ENCODE measurements around the gene ACTG2. TPM values are rescaled to one million over a fixed set of nuclear protein-coding genes. Genes with fewer than 3 reads are reported as not detected.

The ACTG2 gene
- total RNA-seq (1.3 TPM), polyA plus RNA-seq (ENCODE audit: insufficient read depth in 1 of 8, insufficient read length in 8 of 8, low replicate concordance in 1 of 8) (10 to 100 TPM in 4 of 8 donors, 1 to 10 TPM in 4; 5.2 to 38.2 (median 10.9) TPM)
- long read RNA-seq, donor 1, result 0 reads
- long read RNA-seq, donor 2, partial matches to known transcripts, result 0 of 1 reads
- long read RNA-seq, donor 2, other reads (novel, unspliced or antisense), result 0 of 1 reads
- long read RNA-seq, donor 3, partial matches to known transcripts, result 0 of 1 reads
- long read RNA-seq, donor 3, other reads (novel, unspliced or antisense), result 0 of 1 reads
- long read RNA-seq, donor 4, partial matches to known transcripts, result 0 of 1 reads
- long read RNA-seq, donor 4, other reads (novel, unspliced or antisense), result 0 of 1 reads
- long read RNA-seq, donor 5, partial matches to known transcripts, result 0 of 3 reads
- long read RNA-seq, donor 5, other reads (novel, unspliced or antisense), result 0 of 3 reads
- long read RNA-seq, donor 6, result 0 reads
- long read RNA-seq, donor 7, result 0 reads
- long read RNA-seq, donor 8, partial matches to known transcripts, result 0 of 4 reads
- long read RNA-seq, donor 8, other reads (novel, unspliced or antisense), result 0 of 4 reads
- long read RNA-seq, donor 9, transcript ACTG2-201 (9 exons, 1,530 nt), result major isoform, 5 of 6 reads
- long read RNA-seq, donor 9, partial matches to known transcripts, result 0 of 6 reads
- long read RNA-seq, donor 9, other reads (novel, unspliced or antisense), result 0 of 6 reads
- long read RNA-seq, donor 10, partial matches to known transcripts, result 0 of 3 reads
- long read RNA-seq, donor 10, other reads (novel, unspliced or antisense), result 0 of 3 reads
- long read RNA-seq, donor 11, partial matches to known transcripts, result 0 of 4 reads
- long read RNA-seq, donor 11, other reads (novel, unspliced or antisense), result 0 of 4 reads

DNA sequence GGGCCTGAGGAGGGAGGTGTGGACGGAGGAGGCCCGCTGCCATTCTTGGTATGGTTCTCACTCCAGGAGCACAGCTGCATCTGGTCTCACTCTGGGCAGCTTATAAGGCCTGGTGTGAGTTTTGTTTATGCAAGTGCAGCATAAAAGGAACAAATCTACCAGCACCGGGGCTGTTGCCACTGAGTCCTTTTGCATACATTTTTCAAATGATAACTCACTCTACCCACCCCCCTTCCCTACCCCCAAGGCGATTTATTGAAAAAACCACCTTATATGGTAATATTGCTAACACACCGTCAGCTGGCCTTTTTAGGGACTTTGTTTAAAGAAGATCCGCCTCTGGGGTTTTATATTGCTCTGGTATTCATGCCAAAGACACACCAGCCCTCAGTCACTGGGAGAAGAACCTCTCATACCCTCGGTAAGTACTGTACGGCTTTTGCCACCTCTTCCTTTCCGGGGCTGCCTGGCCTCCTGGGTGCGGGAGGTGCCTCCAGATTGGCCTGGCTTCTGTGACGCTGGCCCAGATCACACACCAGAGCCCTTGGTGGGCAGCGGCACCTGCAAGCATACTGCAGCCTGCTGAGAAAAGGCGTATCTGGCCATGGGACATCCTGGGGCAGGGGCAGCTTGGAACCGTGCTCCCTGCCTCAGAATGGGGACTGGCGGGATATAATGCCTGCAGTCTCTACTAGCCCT, at the start of gene ACTG2:
Gene ACTG2 (plus strand): TSS at position 378 of the 699 bp plus-strand sequence. CDS start 8,304 bp downstream, outside the sequence.
- Histone ChIP-seq H3K4me1 (ENCODE audit: control insufficient read depth, insufficient read depth, low read length) (peaks cover 6% of the 10 kb centered on the region), H3K4me3 (ENCODE audit: low read length) (no peak within 1 kb of the TSS), H3K36me3 (ENCODE audit: control insufficient read depth, insufficient read depth, low read length) (no peaks in the 10 kb centered on the region), H3K9me3 (replicated peaks; ENCODE audit: control insufficient read depth, low read depth, low read length) (no peaks in the 10 kb centered on the region), H3K27me3 (ENCODE audit: control insufficient read depth, insufficient read depth, low read length) (no peaks in the 10 kb centered on the region), H3K27ac (ENCODE audit: low read length) (no peak within 1 kb of the TSS)
- DNase-seq, result no peak
- 54% methylated on average over 12 of the region's 15 CpGs for WGBS (ENCODE audit: insufficient coverage)

DNA sequence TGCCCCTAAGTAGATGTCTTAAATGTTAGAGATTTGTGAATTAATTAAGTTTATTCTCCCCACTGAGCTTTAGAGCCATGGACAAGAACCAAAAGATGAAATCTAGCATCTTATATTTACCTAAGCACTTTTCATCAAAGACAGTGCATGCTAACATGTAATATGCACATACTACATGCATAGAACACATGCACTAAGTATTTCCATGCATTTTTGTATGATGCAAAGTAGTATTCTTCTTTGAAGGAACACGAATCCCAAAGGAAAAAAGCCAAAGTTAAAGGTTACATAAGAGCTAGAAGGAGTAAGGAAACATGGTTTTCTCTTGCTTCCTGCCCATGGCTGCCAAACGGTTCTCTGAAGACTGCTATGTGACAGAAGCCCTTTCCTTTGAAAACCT, 48.7 kb upstream of the ACTG2 start:
- H3K27me3 ChIP-seq (ENCODE audit: control insufficient read depth, insufficient read depth, low read length), result no peaks in the 10 kb centered on the region
- WGBS (ENCODE audit: insufficient coverage), result 68% methylated on average over 2 of the region's 2 CpGs
- no peaks in the 10 kb centered on the region for H3K9me3 ChIP-seq (replicated peaks; ENCODE audit: control insufficient read depth, low read depth, low read length)
- H3K36me3 ChIP-seq (ENCODE audit: control insufficient read depth, insufficient read depth, low read length), result peaks cover 47% of the 10 kb centered on the region
- H3K4me3 ChIP-seq (ENCODE audit: low read length), result no peak overlapping the region
- H3K4me1 ChIP-seq (ENCODE audit: control insufficient read depth, insufficient read depth, low read length), result no peaks in the 10 kb centered on the region
- no peak for DNase-seq
- no peak overlapping the region for H3K27ac ChIP-seq (ENCODE audit: low read length)

DNA sequence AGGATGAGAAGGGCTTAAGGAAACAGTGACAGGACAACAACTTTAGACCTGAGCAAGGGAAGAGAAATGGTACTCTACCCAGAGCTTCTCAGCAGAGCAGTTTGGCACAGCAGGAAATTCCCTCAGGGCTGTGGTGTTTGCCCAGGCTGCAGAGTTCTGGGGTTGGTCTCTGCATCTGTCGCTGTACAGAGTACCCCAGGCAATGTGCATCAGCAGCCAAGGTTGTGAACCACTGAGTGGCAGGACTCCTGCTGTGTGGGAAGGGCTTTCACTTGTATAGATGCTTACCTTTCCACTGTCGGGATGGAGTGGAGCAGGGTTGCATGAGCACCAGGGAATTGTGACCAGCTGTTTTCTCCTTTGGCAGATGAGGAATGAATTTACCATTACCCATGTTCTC, 42.8 kb upstream of the ACTG2 start:
- Histone ChIP-seq H3K27me3 (ENCODE audit: control insufficient read depth, insufficient read depth, low read length) (no peaks in the 10 kb centered on the region), H3K4me1 (ENCODE audit: control insufficient read depth, insufficient read depth, low read length) (no peaks in the 10 kb centered on the region), H3K9me3 (replicated peaks; ENCODE audit: control insufficient read depth, low read depth, low read length) (no peaks in the 10 kb centered on the region), H3K36me3 (ENCODE audit: control insufficient read depth, insufficient read depth, low read length) (peaks cover 65% of the 10 kb centered on the region), H3K27ac (ENCODE audit: low read length) (no peak overlapping the region), H3K4me3 (ENCODE audit: low read length) (no peak overlapping the region)
- no peak for DNase-seq
- WGBS (ENCODE audit: insufficient coverage), result 92% methylated on average over 1 of the region's 2 CpGs

DNA sequence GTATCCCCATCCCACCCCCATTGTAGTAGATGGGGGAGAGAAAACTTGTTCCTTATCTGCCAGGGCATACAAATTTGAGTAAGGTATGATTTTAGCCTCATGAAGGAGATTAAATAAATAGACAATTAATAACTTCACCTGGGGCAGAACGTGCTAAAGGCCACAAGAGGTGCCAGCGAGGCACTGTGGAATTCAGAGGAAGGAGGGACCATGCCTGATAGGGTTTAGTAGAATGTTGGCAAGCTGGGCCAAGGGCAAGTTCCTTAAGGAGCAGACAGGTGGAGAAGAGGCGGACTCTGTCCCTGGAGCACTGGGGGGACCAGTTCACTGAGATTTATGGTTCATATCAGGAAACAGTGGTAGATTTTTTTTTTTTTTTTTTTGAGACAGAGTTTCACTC, 41.5 kb upstream of the ACTG2 start:
- Histone ChIP-seq H3K4me3 (ENCODE audit: low read length) (no peak overlapping the region), H3K9me3 (replicated peaks; ENCODE audit: control insufficient read depth, low read depth, low read length) (no peaks in the 10 kb centered on the region), H3K27me3 (ENCODE audit: control insufficient read depth, insufficient read depth, low read length) (no peaks in the 10 kb centered on the region), H3K36me3 (ENCODE audit: control insufficient read depth, insufficient read depth, low read length) (peaks cover 68% of the 10 kb centered on the region), H3K27ac (ENCODE audit: low read length) (no peak overlapping the region), H3K4me1 (ENCODE audit: control insufficient read depth, insufficient read depth, low read length) (no peaks in the 10 kb centered on the region)
- WGBS (ENCODE audit: insufficient coverage), result 77% methylated on average over 2 of the region's 3 CpGs
- no peak for DNase-seq

DNA sequence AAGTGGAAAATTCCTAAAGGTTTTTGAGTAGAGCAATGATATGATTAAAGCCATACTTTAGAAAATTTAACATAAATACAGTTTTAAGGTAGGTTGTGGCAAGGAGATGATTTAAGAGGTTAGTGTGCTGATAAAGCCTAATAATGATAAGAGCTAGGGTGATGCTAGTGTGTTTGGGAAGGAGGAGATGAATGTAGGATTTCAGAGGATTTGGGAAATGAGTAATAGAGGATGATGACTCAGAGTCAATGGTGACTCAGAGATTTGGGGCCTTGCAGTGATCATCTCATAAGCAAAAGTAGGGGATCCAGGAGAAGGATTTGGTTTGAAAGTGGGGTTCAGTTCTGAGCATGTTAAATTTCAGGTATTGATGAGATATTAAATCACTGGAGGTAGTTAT, 40.8 kb upstream of the ACTG2 start:
- no peak overlapping the region for H3K4me3 ChIP-seq (ENCODE audit: low read length)
- no peaks in the 10 kb centered on the region for H3K4me1 ChIP-seq (ENCODE audit: control insufficient read depth, insufficient read depth, low read length)
- H3K9me3 ChIP-seq (replicated peaks; ENCODE audit: control insufficient read depth, low read depth, low read length), result no peaks in the 10 kb centered on the region
- DNase-seq, result no peak
- no peaks in the 10 kb centered on the region for H3K27me3 ChIP-seq (ENCODE audit: control insufficient read depth, insufficient read depth, low read length)
- H3K27ac ChIP-seq (ENCODE audit: low read length), result no peak overlapping the region
- H3K36me3 ChIP-seq (ENCODE audit: control insufficient read depth, insufficient read depth, low read length), result peaks cover 69% of the 10 kb centered on the region

DNA sequence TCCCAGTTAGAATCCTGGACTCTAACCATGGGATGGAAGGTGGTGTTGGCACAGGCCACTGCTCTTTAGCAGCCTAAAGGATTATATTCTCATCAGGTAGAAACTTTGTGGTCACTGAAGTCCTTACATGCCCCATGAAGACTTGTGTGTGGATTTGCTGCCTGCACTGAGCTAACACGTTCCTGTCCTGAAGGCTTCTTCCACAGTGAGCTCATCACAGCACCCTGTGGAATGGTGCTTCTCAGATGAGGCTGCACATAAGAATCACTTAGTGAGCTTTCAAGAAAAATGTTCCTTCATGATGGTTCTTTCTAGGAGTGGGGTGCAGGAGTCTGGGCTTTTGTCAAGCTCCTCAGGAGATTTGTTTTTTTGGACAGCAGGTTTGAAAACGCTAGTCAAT, 37.3 kb upstream of the ACTG2 start:
- DNase-seq, result no peak
- no CpG with 5 or more reads among the region's 2 CpGs for WGBS (ENCODE audit: insufficient coverage)
- H3K36me3 ChIP-seq (ENCODE audit: control insufficient read depth, insufficient read depth, low read length), result peaks cover 55% of the 10 kb centered on the region
- no peaks in the 10 kb centered on the region for H3K9me3 ChIP-seq (replicated peaks; ENCODE audit: control insufficient read depth, low read depth, low read length)
- H3K4me1 ChIP-seq (ENCODE audit: control insufficient read depth, insufficient read depth, low read length), result no peaks in the 10 kb centered on the region
- H3K4me3 ChIP-seq (ENCODE audit: low read length), result no peak overlapping the region
- no peak overlapping the region for H3K27ac ChIP-seq (ENCODE audit: low read length)
- no peaks in the 10 kb centered on the region for H3K27me3 ChIP-seq (ENCODE audit: control insufficient read depth, insufficient read depth, low read length)

DNA sequence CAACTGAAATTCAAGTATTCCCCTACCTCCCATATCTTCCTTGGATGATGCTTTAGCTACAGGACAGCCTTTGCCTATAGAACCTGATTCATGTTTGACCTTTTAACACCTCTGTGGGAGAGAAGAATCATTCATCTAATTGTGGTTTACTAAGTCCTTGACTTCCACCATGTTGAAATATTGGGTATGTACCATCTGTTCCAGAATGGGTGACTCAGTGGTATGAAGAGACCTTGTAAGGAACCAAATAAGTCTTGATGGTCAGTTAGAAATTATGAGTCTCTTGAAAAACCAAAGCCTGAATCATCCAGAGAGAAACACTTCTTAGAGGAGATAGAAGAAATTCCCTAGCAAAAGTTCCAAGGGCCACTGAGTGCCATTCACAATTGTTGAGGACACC, 36.6 kb upstream of the ACTG2 start:
- no peaks in the 10 kb centered on the region for H3K4me1 ChIP-seq (ENCODE audit: control insufficient read depth, insufficient read depth, low read length)
- H3K27me3 ChIP-seq (ENCODE audit: control insufficient read depth, insufficient read depth, low read length), result no peaks in the 10 kb centered on the region
- H3K36me3 ChIP-seq (ENCODE audit: control insufficient read depth, insufficient read depth, low read length), result peaks cover 57% of the 10 kb centered on the region
- no peaks in the 10 kb centered on the region for H3K9me3 ChIP-seq (replicated peaks; ENCODE audit: control insufficient read depth, low read depth, low read length)
- no peak overlapping the region for H3K4me3 ChIP-seq (ENCODE audit: low read length)
- no peak overlapping the region for H3K27ac ChIP-seq (ENCODE audit: low read length)
- DNase-seq, result no peak

DNA sequence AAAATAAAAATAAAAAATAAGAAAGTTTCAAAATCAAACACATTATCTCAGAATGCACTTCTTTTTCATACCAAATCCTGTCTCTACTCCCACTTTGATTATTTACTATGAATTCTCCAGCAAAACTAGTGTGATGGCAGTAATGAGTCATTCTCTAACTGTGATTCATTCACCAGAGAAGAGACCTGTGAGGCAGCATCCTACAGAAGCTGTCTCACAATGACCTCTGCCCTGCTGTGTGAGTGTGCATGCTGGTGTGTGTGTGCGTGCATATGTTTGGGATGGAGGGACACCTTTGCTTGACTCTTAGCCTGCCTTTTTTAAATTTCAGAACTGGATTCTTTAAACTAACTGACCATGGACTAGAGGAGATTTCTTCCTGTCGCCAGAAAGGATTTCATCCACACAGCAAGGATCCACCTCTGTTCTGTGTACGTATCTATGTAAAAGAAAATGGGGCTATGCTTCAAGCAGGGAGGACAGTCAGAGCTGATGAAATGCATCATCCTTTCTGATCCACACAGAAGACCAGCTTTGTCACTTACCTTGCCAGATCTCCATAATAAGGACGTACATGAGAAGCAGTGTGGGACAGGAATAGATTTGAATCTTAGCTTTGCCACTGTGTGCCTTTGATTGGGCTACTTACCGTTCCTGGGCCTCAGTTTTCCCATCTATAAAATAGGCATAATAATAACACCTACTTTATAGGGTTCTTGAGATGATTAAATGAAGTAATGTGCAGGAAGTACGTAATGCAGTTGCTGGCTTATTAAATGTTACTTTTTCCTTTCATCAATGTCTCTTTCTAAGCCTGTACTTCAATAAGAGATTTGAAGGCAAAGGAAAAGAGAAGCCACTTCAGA, 32.9 kb upstream of the ACTG2 start:
- no CpG with 5 or more reads among the region's 6 CpGs for WGBS (ENCODE audit: insufficient coverage)
- Histone ChIP-seq H3K4me1 (ENCODE audit: control insufficient read depth, insufficient read depth, low read length) (no peaks in the 10 kb centered on the region), H3K27me3 (ENCODE audit: control insufficient read depth, insufficient read depth, low read length) (no peaks in the 10 kb centered on the region), H3K9me3 (replicated peaks; ENCODE audit: control insufficient read depth, low read depth, low read length) (no peaks in the 10 kb centered on the region), H3K4me3 (ENCODE audit: low read length) (no peak overlapping the region), H3K36me3 (ENCODE audit: control insufficient read depth, insufficient read depth, low read length) (peaks cover 69% of the 10 kb centered on the region), H3K27ac (ENCODE audit: low read length) (no peak overlapping the region)
- DNase-seq, result no peak

DNA sequence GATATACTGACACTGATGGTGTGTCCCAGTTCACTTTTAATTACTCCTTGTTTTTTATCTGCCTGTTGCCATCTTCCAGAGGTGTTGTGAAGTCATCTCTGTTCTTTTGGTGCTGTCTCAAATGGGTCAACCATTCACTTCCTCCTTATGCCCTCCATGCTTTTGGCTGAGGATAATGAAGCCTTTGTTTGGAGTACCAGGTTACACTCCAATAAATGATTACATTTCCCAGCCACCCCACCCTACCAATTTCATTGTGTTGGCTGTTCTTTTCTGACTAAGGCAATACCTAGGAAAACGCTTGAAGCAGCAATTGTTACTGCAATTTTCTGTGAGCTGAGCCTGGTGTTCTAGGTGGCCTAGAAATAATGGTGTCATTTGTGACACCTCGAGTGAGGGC, 29.8 kb upstream of the ACTG2 start:
- no peak overlapping the region for H3K4me3 ChIP-seq (ENCODE audit: low read length)
- peaks cover 62% of the 10 kb centered on the region for H3K36me3 ChIP-seq (ENCODE audit: control insufficient read depth, insufficient read depth, low read length)
- no CpG with 5 or more reads among the region's 2 CpGs for WGBS (ENCODE audit: insufficient coverage)

More for the DNA sequence above, 29.8 kb upstream of the ACTG2 start:
- Histone ChIP-seq H3K9me3 (replicated peaks; ENCODE audit: control insufficient read depth, low read depth, low read length) (no peaks in the 10 kb centered on the region), H3K27ac (ENCODE audit: low read length) (no peak overlapping the region), H3K27me3 (ENCODE audit: control insufficient read depth, insufficient read depth, low read length) (no peaks in the 10 kb centered on the region), H3K4me1 (ENCODE audit: control insufficient read depth, insufficient read depth, low read length) (no peaks in the 10 kb centered on the region)
- DNase-seq, result no peak
